Measurements from ENCODE around the gene SCRN1.

SCRN1 gene, protein sequence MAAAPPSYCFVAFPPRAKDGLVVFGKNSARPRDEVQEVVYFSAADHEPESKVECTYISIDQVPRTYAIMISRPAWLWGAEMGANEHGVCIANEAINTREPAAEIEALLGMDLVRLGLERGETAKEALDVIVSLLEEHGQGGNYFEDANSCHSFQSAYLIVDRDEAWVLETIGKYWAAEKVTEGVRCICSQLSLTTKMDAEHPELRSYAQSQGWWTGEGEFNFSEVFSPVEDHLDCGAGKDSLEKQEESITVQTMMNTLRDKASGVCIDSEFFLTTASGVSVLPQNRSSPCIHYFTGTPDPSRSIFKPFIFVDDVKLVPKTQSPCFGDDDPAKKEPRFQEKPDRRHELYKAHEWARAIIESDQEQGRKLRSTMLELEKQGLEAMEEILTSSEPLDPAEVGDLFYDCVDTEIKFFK

DNA sequence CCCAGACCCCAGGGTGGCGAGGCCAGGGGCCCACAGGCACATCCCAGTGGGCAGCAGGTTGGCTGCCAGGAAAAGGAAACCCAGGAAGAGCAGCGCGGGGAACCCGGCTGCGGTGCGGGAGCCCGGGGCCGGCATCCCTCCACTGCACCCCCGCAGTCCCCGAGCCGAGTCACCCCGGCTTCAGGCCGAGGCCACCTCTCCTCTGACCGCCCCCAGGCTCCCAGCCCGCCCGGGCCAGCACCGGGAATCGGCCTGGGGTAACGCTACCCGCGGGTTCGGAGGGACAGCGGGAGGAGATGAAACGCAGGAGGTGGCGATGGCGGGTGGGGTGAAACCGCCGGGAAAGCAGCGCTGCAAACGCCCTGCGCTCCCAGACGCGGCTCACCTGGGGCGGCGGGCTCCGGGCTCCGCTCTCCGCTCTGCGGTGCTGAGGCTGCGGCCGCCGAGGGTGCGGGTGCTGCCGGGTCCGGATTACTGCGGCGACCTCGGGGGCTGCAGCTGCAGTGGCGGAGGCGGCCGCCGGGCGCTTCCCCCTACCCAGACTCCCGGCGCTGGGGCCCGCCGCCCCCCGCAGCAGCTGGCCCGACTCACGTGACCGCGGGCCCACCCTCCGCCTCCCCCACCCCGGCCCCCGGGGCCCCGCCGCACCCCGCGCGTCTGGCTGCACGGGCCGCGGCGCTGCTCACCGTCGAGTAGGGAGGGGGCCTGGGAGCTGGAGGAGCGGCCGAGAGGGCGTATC lies at the start of gene SCRN1:
TSS of gene SCRN1 (minus strand) at position 545 of the 739 bp plus-strand sequence. CDS start 20,734 bp downstream, outside the sequence.
- in situ Hi-C loops (cut with MboI; ENCODE audit: low sequenced_read_pairs), result no loop called here

- in situ Hi-C loops (cut with MboI; ENCODE audit: low sequenced_read_pairs), result no loop called here
These were observed 48.8 kb upstream of the SCRN1 start for GRCh38 chr7:30038196-30038980.

GRCh38 chr7:30036220-30036619 lies 46.6 kb upstream of the SCRN1 start:
- in situ Hi-C loops (cut with MboI; ENCODE audit: low sequenced_read_pairs), result no loop called here

DNA sequence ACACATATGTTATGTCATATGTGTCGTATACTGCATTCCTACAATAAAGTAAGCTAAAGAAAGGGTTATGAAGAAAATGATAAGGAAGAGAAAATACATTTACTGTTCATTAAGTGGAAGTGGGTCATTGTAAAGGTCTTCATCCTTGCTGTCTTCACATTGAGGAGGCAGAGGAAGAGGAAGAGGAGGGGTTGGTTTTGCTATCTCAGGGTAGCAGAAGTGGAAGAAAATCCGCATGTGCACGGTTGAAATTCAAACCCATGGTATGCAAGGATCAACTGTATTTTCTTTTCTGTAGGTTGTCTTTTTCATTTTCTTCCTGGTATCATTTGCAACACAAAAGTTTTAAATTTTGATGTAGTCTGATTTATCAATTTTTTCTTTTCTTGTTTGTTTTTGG lies 44.9 kb upstream of the SCRN1 start:
- in situ Hi-C loops (cut with MboI; ENCODE audit: low sequenced_read_pairs), result no loop called here

GRCh38 chr7:30032310-30033125 lies 42.9 kb upstream of the SCRN1 start:
- in situ Hi-C loops (cut with MboI; ENCODE audit: low sequenced_read_pairs), result no loop called here

- in situ Hi-C loops (cut with MboI; ENCODE audit: low sequenced_read_pairs), result no loop called here
These were observed 40.1 kb upstream of the SCRN1 start for GRCh38 chr7:30029696-30030095.

DNA sequence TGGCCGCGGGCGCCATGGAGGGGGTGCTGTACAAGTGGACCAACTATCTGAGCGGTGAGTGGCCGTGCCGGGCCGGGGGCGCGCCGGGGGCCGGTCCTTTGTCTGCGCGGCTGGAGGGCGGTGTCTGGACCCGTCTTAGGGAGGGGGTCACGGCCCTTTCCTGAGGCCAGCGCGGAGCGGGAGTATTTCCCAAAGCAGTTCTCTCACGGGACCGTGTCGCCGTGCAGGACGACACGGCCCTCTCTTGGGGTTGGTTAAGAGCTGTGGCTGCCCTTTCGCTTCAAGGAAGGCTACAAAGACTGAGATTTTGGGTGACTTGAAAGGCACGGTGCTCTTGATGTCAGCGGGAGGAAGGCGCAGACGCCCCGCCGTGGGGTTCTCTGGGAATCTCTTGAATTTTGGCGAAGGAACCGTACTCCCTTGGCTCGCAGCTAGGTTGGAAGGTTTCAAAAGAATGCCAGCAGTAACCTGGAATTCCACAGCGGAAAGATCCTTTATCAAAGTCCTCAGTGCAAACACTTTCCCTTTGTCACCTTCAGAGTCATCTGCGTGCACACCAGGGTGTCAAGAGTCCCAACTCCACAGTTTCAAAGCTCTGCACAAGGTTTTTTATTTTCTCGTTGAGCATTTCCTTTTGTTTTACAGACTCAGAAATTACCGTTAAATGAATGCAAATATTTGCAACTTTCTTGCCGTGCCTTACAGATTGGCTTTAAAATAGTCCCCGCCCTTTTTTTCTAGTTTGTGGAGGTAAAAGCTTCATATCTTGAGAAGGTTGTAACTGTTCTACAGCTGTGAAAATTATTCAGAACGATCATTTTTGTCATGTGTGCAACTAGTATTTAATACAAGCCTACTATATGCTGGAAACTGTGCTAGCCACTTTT lies 39.4 kb upstream of the SCRN1 start:
- in situ Hi-C loops (cut with MboI; ENCODE audit: low sequenced_read_pairs), result no loop called here

- in situ Hi-C loops (cut with MboI; ENCODE audit: low sequenced_read_pairs), result no loop called here
These were observed 38.7 kb upstream of the SCRN1 start, which contains the start of gene PLEKHA8 for GRCh38 chr7:30028216-30028748. Gene PLEKHA8 (plus strand): TSS chr7:30028412. CDS start chr7:30028763, 351 bp downstream.

DNA sequence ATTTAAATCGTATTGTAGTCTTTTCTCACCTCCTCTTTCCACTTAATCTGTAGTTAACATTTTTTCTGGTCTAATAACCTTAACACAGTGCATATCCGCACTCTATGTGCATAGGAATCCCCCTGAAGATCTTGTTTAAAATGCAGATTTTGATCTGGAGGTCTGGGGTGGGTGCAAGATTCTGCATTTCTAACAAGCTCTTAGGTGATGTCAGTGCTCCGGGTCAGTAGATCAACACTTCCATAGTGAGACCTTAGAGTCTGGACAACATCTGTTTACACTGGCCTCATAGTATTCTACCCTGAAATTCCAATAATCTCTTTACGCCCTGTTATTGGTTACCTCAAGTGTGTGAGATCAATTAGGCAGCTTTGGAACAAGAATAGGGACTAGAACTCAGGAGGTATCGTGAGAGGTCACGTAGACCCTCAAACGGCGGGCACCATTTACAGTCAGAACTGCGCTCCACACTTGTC lies 38.2 kb upstream of the SCRN1 start:
- in situ Hi-C loops (cut with MboI; ENCODE audit: low sequenced_read_pairs), result no loop called here

GRCh38 chr7:30027065-30027456 lies 37.5 kb upstream of the SCRN1 start:
- in situ Hi-C loops (cut with MboI; ENCODE audit: low sequenced_read_pairs), result no loop called here

DNA sequence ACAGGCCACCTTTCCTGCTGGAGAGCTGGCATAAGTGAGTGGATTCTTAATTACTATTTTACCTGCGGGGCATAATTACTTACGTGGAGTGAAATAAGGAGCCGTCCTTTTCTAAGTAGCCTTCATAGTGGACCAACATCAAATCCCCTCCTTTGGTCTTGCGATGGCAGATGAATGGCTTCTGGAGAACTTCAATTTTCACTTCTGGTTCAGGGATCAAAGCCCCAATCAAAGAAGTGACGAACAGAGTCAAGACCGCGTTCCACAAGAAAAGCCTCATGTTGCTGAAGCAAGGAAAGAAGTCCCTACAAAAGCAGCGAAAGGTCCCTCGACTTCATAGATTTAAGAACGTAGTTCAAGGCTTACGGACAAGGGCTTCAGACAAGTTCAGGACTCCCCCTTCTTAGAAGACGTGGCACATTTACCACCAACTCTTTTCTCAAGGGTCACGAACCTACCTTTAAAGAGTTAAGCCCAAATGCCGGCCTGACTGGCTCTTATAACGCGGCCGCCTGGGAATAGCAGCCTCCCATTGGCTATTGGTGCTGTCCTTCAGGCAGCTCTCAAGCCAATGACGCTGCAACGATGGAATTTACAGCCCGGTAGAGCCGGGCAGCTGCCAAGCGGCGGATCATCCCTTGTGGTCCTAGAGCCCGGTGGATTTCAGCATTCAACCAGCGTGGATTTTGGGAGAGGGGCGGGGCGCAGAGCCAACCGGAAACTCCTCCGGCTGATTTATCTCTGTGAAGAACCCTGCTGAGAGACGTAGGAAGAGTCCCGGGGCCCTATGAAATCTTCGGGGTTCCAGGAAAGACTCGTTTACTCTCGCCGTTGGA lies 36.8 kb upstream of the SCRN1 start, which contains the start of gene FKBP14:
TSS of gene FKBP14 (minus strand) at position 474 of the 836 bp plus-strand sequence. CDS start at position 280, 194 bp downstream.
- in situ Hi-C loops (cut with MboI; ENCODE audit: low sequenced_read_pairs), result no loop called here

DNA sequence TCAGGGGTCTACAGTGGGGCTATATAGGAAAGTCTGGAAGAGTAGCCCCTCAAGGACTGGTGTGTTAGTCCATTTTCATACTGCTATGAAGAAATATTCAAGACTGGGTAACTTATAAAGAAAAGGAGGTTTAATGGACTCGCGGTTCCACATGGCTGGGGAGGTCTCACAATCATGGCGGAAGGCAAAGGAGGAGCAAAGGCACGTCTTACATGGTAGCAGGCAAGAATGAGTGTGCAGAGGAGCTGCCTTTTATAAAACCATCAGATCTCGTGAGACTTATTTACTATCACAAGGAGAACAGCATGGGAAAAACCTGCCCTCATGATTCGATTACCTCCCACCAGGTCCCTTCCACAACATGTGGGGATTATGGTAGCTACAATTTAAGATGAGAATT lies 33.9 kb upstream of the SCRN1 start:
- in situ Hi-C loops (cut with MboI; ENCODE audit: low sequenced_read_pairs), result no loop called here

- in situ Hi-C loops (cut with MboI; ENCODE audit: low sequenced_read_pairs), result no loop called here
These were observed 33.4 kb upstream of the SCRN1 start for GRCh38 chr7:30022991-30023390.

- in situ Hi-C loops (cut with MboI; ENCODE audit: low sequenced_read_pairs), result no loop called here
These were observed 30.9 kb upstream of the SCRN1 start for GRCh38 chr7:30020535-30020934.

GRCh38 chr7:30019960-30020359 lies 30.4 kb upstream of the SCRN1 start:
- in situ Hi-C loops (cut with MboI; ENCODE audit: low sequenced_read_pairs), result no loop called here

GRCh38 chr7:30019387-30019786 lies 29.8 kb upstream of the SCRN1 start:
- in situ Hi-C loops (cut with MboI; ENCODE audit: low sequenced_read_pairs), result no loop called here

DNA sequence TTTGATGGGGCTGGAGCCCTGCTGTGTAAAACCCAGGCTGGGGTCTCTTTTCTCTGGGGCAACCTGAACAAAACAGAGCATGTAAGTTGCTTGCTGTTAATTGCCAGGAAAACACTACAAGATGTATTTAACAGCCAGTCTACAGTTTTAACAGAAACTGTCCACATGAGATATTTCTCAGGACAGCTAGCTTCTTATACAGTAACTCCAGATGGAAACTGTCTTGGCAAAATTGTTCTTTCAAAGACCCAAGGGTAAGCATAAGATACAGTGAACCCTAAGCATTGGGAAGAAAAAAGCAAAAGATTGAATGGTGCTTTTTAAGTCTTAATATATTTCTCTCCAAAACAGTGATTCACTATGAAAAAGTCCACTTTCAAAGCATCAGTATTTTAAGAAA lies 28.9 kb upstream of the SCRN1 start:
- in situ Hi-C loops (cut with MboI; ENCODE audit: low sequenced_read_pairs), result no loop called here

DNA sequence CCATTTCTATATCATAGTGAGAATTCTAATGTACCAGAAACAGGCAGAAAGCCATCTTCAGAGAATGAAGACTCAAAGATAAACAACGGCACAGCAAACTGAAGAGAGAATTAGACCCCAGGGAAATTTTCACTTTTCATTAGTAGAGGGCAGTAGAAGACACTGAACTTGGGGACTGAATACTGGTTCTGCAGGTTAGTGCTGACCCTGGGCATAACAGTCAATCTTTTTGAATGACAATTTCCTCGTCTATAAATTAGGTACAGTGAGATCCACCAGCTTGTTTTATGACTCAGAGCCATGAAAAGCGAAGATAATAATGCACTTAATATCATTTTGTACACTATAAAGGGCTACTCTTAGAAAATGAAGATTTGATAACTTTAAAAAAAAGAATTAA lies 23.2 kb upstream of the SCRN1 start:
- in situ Hi-C loops (cut with MboI; ENCODE audit: low sequenced_read_pairs), result no loop called here
